DOHH2 (cell line): ENCODE measurements around the gene HOTAIR.

Experiments used
- H3F3A ChIP-seq: fragments of 200-600 bp; sonication (generic), shearing (Covaris generic); 2 replicates; pipeline ENCODE4 v1.6.0; 2016; ENCODE audit warnings: antibody characterized with exemption, mild to moderate bottlenecking; ENCODE audit not compliant: control insufficient read depth, insufficient read depth
- H3K27ac ChIP-seq: fragments of 200-600 bp; sonication (generic); 2 replicates; pipeline ENCODE4 v1.5.1; 2014; ENCODE audit warnings: low read depth, mild to moderate bottlenecking, low read length, moderate library complexity
- H3K27me3 ChIP-seq: fragments of 200-600 bp; sonication (generic); 2 replicates; pipeline ENCODE4 v1.6.1; 2014; ENCODE audit warnings: mild to moderate bottlenecking, low read length, mixed read lengths; ENCODE audit not compliant: control insufficient read depth
- H3K36me3 ChIP-seq: fragments of 200-600 bp; sonication (generic); 2 replicates; pipeline ENCODE4 v1.6.1; 2014; ENCODE audit warnings: mild to moderate bottlenecking, low read length, moderate library complexity, mixed read lengths; ENCODE audit not compliant: control insufficient read depth
- H3K4me1 ChIP-seq: fragments of 200-600 bp; sonication (generic); 2 replicates; pipeline ENCODE4 v1.6.1; 2014; ENCODE audit warnings: mild to moderate bottlenecking, low read length, mixed read lengths; ENCODE audit not compliant: control insufficient read depth
- H3K4me2 ChIP-seq: fragments of 200-600 bp; sonication (generic); 2 replicates; pipeline ENCODE4 v1.6.0; 2014; ENCODE audit warnings: mild to moderate bottlenecking, low read length, moderate library complexity
- H3K4me3 ChIP-seq: fragments of 200-600 bp; sonication (generic); 2 replicates; pipeline ENCODE4 v1.5.1; 2014; ENCODE audit warnings: mild to moderate bottlenecking, low read length, mixed read lengths
- H3K79me2 ChIP-seq: fragments of 200-600 bp; sonication (generic); 2 replicates; pipeline ENCODE4 v1.6.1; 2014; ENCODE audit warnings: mild to moderate bottlenecking, low read length, mixed read lengths; ENCODE audit not compliant: control insufficient read depth
- H3K9me2 ChIP-seq: fragments of 200-600 bp; sonication (generic); replicated peaks from 2 replicates; pipeline ENCODE4 v1.6.1; 2014; ENCODE audit warnings: mild to moderate bottlenecking, low read length, mixed read lengths; ENCODE audit not compliant: control insufficient read depth
- H3K9me3 ChIP-seq: fragments of 200-600 bp; sonication (generic); 2 replicates; pipeline ENCODE4 v1.6.1; 2014; ENCODE audit warnings: antibody characterized with exemption, low read length, mixed read lengths; ENCODE audit not compliant: control insufficient read depth, insufficient read depth
- H4K20me1 ChIP-seq: fragments of 200-600 bp; sonication (generic); 2 replicates; pipeline ENCODE4 v1.6.0; 2014; ENCODE audit warnings: low read depth, mild to moderate bottlenecking, antibody characterized with exemption, low read length, moderate library complexity; ENCODE audit not compliant: control insufficient read depth, insufficient read depth
- CTCF ChIP-seq: fragments of 200-600 bp; sonication (generic); IDR thresholded peaks from one replicate; pipeline ENCODE4 v1.5.1; 2014; ENCODE audit warnings: antibody characterized with exemption, mild to moderate bottlenecking, low read depth, low read length; ENCODE audit not compliant: poor library complexity, severe bottlenecking
- EZH2phosphoT487 ChIP-seq: fragments of 200-600 bp; sonication (generic); IDR thresholded peaks from 2 replicates; pipeline ENCODE4 v1.6.1; 2017; ENCODE audit warnings: borderline replicate concordance, mild to moderate bottlenecking, antibody characterized with exemption, low read length, moderate library complexity, mixed read lengths

The HOTAIR gene

DNA sequence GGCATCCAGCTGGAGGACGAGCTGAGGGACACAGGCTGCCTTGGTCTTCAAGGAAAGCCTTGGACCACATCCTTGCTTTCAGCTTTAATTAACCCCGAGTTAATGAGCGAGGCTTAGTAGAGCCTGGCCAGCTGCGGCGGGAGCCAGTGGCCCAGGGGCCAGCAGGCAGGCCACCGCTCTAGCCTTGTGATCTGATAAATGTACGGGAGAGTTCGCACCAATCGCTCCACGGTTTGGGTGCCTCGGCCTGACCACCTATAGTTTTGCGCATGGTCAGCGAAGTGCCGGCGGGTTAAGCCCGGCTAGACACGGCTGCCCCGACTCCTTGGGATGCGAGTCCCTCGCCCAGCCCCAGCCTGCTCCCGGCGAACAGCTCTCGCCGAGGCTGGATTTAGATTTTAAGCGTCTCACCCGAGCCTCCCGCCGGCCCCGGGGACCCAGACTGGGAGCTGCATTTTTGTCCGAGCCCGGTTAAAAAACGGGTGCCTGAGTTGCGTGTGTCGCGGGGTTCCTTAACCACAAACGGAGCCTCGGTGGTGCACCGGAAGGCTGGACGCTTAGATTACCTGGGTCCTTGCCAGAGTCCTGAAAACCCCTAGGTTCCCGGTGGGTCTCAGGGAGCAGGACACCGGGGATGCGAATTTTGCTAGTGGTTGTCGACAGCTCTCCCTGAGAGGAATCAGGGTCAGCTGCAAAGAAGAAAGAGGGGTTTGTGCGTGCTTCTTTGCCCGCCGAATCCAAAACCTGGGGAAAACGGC, 23.0 kb downstream of the HOTAIR start:
- Histone ChIP-seq H3K4me1 (no peaks in the 10 kb centered on the region), H3K9me3 (no peaks in the 10 kb centered on the region), H3K27ac (no peak overlapping the region), H3K36me3 (no peaks in the 10 kb centered on the region), H3K4me2 (no peak overlapping the region), H3K79me2 (no peaks in the 10 kb centered on the region), H3K4me3 (no peak overlapping the region), H3K27me3 (peaks cover 87% of the 10 kb centered on the region), H3K9me2 (no peaks in the 10 kb centered on the region), H4K20me1 (no peaks in the 10 kb centered on the region), H3F3A (no peaks in the 10 kb centered on the region)
- TF ChIP-seq EZH2phosphoT487 = no peak
- no peak for TF ChIP-seq CTCF

DNA sequence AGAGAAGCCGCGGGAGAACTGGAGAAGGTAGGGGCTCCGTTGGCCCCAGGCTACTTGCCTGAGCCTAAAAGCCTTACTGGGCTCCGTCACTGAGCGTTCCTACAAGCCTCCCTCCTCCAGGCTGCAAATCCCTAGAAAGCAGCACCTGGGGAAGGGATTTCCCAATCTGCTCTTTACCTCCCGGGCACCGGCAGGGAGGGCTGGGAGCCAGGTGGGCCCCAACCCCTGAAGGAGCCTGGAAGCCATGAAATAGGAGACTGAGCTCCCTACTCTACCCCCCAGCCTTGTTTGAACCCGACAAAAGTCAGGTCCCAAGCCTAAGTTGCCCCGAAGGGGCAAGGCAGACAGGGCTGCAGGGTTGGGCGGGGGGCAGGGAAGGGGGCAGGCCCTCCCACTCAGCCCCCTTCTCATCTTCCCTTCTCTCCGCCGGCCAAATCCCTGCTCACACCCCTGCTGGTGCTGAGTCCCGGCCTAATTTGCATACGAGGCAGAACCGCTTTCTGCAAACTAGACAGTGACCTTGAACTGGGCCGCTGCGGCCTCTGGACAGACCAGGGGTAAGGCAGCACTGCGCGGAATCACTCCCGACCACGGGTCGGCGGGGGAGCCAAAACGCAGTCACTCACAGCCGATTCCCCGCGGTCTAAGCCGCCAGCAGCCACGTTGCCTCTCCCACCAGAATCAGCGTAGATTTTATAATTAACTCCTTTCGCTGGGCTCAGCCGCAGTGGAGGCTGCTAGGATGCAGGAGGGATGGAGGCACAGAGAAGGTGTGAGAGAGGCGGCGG, 23.8 kb downstream of the HOTAIR start:
- Histone ChIP-seq H3K4me3 (no peak overlapping the region), H3F3A (no peaks in the 10 kb centered on the region), H3K4me2 (no peak overlapping the region), H3K27ac (no peak overlapping the region), H3K4me1 (no peaks in the 10 kb centered on the region), H3K9me2 (no peaks in the 10 kb centered on the region), H3K27me3 (peaks cover 87% of the 10 kb centered on the region), H3K9me3 (no peaks in the 10 kb centered on the region), H3K36me3 (no peaks in the 10 kb centered on the region), H3K79me2 (no peaks in the 10 kb centered on the region), H4K20me1 (no peaks in the 10 kb centered on the region)
- TF ChIP-seq EZH2phosphoT487 (no peak), CTCF (no peak)

GRCh38 chr12:53950437-53950773, 24.3 kb downstream of the HOTAIR start:
- no peaks in the 10 kb centered on the region for H3K36me3 ChIP-seq
- no peaks in the 10 kb centered on the region for H3F3A ChIP-seq

More at GRCh38 chr12:53950437-53950773, 24.3 kb downstream of the HOTAIR start:
- H3K4me1 ChIP-seq = no peaks in the 10 kb centered on the region
- peaks cover 88% of the 10 kb centered on the region for H3K27me3 ChIP-seq
- H4K20me1 ChIP-seq = no peaks in the 10 kb centered on the region
- H3K9me2 ChIP-seq = no peaks in the 10 kb centered on the region
- H3K9me3 ChIP-seq = no peaks in the 10 kb centered on the region
- no peak overlapping the region for H3K27ac ChIP-seq
- no peak overlapping the region for H3K4me3 ChIP-seq
- H3K79me2 ChIP-seq = no peaks in the 10 kb centered on the region
- TF ChIP-seq EZH2phosphoT487 = no peak
- TF ChIP-seq CTCF = no peak
- no peak overlapping the region for H3K4me2 ChIP-seq
